ENCODE data around the gene UBE2I.

UBE2I gene

DNA sequence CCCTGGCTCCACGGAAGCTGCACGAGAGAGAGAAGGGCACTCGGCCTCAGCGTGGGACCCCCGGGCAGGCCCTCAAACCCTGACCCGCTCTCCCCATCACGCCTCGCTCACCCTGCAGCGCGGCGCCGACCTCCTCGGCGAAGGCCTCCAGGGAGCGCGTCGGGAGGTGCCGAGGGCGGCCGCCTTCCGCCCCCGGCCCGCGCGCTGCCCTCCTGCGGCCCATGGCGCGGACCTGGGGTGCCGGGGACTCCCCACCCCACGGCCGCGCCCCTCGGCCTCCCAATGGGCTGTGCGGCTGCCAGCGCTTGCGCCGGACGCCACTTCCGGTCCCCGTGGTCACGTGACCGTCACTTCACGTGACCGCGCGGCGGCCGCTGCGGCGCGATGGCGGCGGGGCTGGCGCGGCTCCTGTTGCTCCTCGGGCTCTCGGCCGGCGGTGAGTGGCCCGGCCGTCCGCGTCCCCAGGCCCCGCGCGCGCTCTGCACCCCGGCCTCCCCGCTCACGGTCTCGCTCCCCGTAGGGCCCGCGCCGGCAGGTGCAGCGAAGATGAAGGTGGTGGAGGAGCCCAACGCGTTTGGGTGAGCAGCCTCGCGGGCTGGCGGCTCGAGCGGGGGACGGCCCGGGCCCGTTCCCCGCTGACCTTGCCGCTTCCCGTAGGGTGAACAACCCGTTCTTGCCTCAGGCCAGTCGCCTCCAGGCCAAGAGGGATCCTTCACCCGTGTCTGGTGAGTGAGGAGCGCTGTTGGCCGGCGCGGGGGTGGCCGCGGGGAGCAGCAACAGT, 42.3 kb downstream of the UBE2I start, which contains the start of the genes GNPTG and TSR3 (continued):
- TF ChIP-seq, protein P1, sequence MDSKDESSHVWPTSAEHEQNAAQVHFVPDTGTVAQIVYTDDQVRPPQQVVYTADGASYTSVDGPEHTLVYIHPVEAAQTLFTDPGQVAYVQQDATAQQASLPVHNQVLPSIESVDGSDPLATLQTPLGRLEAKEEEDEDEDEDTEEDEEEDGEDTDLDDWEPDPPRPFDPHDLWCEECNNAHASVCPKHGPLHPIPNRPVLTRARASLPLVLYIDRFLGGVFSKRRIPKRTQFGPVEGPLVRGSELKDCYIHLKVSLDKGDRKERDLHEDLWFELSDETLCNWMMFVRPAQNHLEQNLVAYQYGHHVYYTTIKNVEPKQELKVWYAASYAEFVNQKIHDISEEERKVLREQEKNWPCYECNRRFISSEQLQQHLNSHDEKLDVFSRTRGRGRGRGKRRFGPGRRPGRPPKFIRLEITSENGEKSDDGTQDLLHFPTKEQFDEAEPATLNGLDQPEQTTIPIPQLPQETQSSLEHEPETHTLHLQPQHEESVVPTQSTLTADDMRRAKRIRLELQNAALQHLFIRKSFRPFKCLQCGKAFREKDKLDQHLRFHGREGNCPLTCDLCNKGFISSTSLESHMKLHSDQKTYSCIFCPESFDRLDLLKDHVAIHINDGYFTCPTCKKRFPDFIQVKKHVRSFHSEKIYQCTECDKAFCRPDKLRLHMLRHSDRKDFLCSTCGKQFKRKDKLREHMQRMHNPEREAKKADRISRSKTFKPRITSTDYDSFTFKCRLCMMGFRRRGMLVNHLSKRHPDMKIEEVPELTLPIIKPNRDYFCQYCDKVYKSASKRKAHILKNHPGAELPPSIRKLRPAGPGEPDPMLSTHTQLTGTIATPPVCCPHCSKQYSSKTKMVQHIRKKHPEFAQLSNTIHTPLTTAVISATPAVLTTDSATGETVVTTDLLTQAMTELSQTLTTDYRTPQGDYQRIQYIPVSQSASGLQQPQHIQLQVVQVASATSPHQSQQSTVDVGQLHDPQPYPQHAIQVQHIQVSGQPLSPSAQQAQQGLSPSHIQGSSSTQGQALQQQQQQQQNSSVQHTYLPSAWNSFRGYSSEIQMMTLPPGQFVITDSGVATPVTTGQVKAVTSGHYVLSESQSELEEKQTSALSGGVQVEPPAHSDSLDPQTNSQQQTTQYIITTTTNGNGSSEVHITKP (tag by site-specific recombination; IDR thresholded peaks at IDR 0.05): no peak
- TF ChIP-seq ZNF473 (tag by site-specific recombination; IDR thresholded peaks at IDR 0.05) (no peak), ZNF558 (tag by site-specific recombination; IDR thresholded peaks at IDR 0.05) (no peak), GFI1B (tag by site-specific recombination; IDR thresholded peaks at IDR 0.05) (no peak), ZNF768 (tag by site-specific recombination; IDR thresholded peaks at IDR 0.05) (no peak), OSR2 (tag by site-specific recombination; IDR thresholded peaks at IDR 0.05) (no peak), ZNF223 (tag by site-specific recombination; IDR thresholded peaks at IDR 0.05) (no peak), SCRT2 (tag by site-specific recombination; IDR thresholded peaks at IDR 0.05) (peak; percentile 86), ZBTB21 (tag by site-specific recombination; IDR thresholded peaks at IDR 0.05) (no peak), SP3 (tag by site-specific recombination; IDR thresholded peaks at IDR 0.05) (no peak), ZBTB11 (tag by site-specific recombination; conservative IDR thresholded peaks at IDR 0.05; ENCODE audit: low read depth) (peak; percentile 25; the same call in 1 of the 2 replicates), ZNF112 (tag by site-specific recombination; IDR thresholded peaks at IDR 0.05) (no peak), ZNF629 (tag by site-specific recombination; IDR thresholded peaks at IDR 0.05) (no peak), ZNF133 (tag by site-specific recombination; IDR thresholded peaks at IDR 0.05) (no peak), ZBTB6 (tag by site-specific recombination; IDR thresholded peaks at IDR 0.05) (peak; percentile 65; the same call in 1 of the 2 replicates), REPIN1 (tag by site-specific recombination; IDR thresholded peaks at IDR 0.05; ENCODE audit: low read depth) (no peak), MEIS1 (CRISPR knock-in tag; IDR thresholded peaks at IDR 0.05; ENCODE audit: borderline replicate concordance) (no peak), ZBTB17 (tag by site-specific recombination; IDR thresholded peaks at IDR 0.05) (no peak), GLIS2 (tag by site-specific recombination; IDR thresholded peaks at IDR 0.05) (no peak), ZNF513 (tag by site-specific recombination; IDR thresholded peaks at IDR 0.05) (no peak), INSM2 (tag by site-specific recombination; IDR thresholded peaks at IDR 0.05) (peak; percentile 54; the same call in 1 of the 2 replicates)
- TF ChIP-seq, protein P2, sequence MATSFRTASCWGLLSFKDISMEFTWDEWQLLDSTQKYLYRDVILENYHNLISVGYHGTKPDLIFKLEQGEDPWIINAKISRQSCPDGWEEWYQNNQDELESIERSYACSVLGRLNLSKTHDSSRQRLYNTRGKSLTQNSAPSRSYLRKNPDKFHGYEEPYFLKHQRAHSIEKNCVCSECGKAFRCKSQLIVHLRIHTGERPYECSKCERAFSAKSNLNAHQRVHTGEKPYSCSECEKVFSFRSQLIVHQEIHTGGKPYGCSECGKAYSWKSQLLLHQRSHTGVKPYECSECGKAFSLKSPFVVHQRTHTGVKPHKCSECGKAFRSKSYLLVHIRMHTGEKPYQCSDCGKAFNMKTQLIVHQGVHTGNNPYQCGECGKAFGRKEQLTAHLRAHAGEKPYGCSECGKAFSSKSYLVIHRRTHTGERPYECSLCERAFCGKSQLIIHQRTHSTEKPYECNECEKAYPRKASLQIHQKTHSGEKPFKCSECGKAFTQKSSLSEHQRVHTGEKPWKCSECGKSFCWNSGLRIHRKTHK (tag by site-specific recombination; IDR thresholded peaks at IDR 0.05): no peak
- TF ChIP-seq, protein P3, sequence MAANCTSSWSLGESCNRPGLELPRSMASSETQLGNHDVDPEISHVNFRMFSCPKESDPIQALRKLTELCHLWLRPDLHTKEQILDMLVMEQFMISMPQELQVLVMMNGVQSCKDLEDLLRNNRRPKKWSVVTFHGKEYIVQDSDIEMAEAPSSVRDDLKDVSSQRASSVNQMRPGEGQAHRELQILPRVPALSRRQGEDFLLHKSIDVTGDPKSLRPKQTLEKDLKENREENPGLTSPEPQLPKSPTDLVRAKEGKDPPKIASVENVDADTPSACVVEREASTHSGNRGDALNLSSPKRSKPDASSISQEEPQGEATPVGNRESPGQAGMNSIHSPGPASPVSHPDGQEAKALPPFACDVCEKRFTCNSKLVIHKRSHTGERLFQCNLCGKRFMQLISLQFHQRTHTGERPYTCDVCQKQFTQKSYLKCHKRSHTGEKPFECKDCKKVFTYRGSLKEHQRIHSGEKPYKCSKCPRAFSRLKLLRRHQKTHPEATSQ (tag by site-specific recombination; IDR thresholded peaks at IDR 0.05): no peak
- TF ChIP-seq, protein P4, sequence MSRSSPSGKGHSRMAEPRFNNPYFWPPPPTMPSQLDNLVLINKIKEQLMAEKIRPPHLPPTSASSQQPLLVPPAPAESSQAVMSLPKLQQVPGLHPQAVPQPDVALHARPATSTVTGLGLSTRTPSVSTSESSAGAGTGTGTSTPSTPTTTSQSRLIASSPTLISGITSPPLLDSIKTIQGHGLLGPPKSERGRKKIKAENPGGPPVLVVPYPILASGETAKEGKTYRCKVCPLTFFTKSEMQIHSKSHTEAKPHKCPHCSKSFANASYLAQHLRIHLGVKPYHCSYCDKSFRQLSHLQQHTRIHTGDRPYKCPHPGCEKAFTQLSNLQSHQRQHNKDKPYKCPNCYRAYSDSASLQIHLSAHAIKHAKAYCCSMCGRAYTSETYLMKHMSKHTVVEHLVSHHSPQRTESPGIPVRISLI (tag by site-specific recombination; IDR thresholded peaks at IDR 0.05): no peak

Measured in HEK293 (cell line).